SK-N-SH (cell line): Measurements from ENCODE around the gene DLX1. TPM values are rescaled to one million over a fixed set of nuclear protein-coding genes. Genes with fewer than 3 reads are reported as not detected.

Experiments
- CTCF ChIA-PET: fragments of 300-600, 350-600 bp; formaldehyde crosslinking; extraction: SDS; loops from one replicate; lab custom pipeline; 2021; lab: Yijun Ruan, JAX
- POLR2A ChIA-PET: fragments of 350-600 bp; sonication (Branson Sonifier 250); formaldehyde crosslinking; extraction: SDS; loops from one replicate; lab custom pipeline; 2020; ENCODE audit warnings: antibody characterized with exemption, inconsistent platforms; lab: Yijun Ruan, JAX
- DNase-seq: peaks from one replicate; pipeline ENCODE4 v3.0.0; 2012
- H2AFZ ChIP-seq: fragments of 200-600 bp; sonication (generic); 2 replicates; pipeline ENCODE4 v1.8.1; 2016; ENCODE audit warnings: antibody characterized with exemption, mild to moderate bottlenecking, low read depth
- H3F3A ChIP-seq: fragments of 200-600 bp; sonication (generic); replicated peaks from 2 replicates; pipeline ENCODE3; 2016; ENCODE audit warnings: antibody characterized with exemption, mild to moderate bottlenecking; ENCODE audit not compliant: insufficient read depth
- H3K27ac ChIP-seq, 2 experiments: fragments of 200-500 bp in 1 of 2; fragments of 200-600 bp in 1 of 2; sonication (Bioruptor generic) in 1 of 2; sonication (generic), shearing (Covaris generic) in 1 of 2; 2 replicates each; pipeline versions ENCODE4 v1.5.1 to v1.6.1; 2014 to 2016; ENCODE audit warnings: low read depth in 2 of 2, inconsistent platforms in 1 of 2, low read length in 1 of 2, mild to moderate bottlenecking in 1 of 2, mixed read lengths in 1 of 2
- H3K27me3 ChIP-seq: fragments of 200-600 bp; sonication (generic), shearing (Covaris generic); 2 replicates; pipeline ENCODE4 v1.6.1; 2016; ENCODE audit warnings: mixed run types; ENCODE audit not compliant: insufficient read depth
- H3K36me3 ChIP-seq, 2 experiments: fragments of 200-500 bp in 1 of 2; fragments of 200-600 bp in 1 of 2; sonication (Bioruptor generic) in 1 of 2; sonication (generic) in 1 of 2; replicated peaks in 1 of 2; 2 replicates each; pipeline versions ENCODE3 to v1.5.1; 2014 to 2016; ENCODE audit warnings: low read length in 1 of 2, mild to moderate bottlenecking in 1 of 2; ENCODE audit not compliant: insufficient read depth in 2 of 2, control insufficient read depth in 1 of 2
- H3K4me1 ChIP-seq, 2 experiments: fragments of 200-500 bp in 1 of 2; fragments of 200-600 bp in 1 of 2; sonication (Bioruptor generic) in 1 of 2; sonication (generic), shearing (Covaris generic) in 1 of 2; 2 replicates each; pipeline versions ENCODE4 v1.5.1 to v1.6.1; 2014 to 2016; ENCODE audit warnings: low read depth in 1 of 2, low read length in 1 of 2, mixed run types in 1 of 2; ENCODE audit not compliant: insufficient read depth in 2 of 2, control insufficient read depth in 1 of 2
- H3K4me2 ChIP-seq: fragments of 200-600 bp; sonication (generic), shearing (Covaris generic); 2 replicates; pipeline ENCODE4 v1.6.1; 2017; ENCODE audit warnings: mixed run types
- H3K4me3 ChIP-seq, 2 experiments: fragments of 200-500 bp in 1 of 2; fragments of 200-600 bp in 1 of 2; sonication (Bioruptor generic) in 1 of 2; sonication (generic), shearing (Covaris generic) in 1 of 2; 2 replicates each; pipeline versions ENCODE4 v1.5.1 to v1.8.1; 2014 to 2016; ENCODE audit warnings: low read depth in 2 of 2, inconsistent platforms in 1 of 2, low read length in 1 of 2, mild to moderate bottlenecking in 1 of 2, mixed read lengths in 1 of 2, moderate library complexity in 1 of 2
- H3K79me2 ChIP-seq: fragments of 200-600 bp; sonication (generic); 2 replicates; pipeline ENCODE4 v1.8.1; 2017; ENCODE audit warnings: mild to moderate bottlenecking; ENCODE audit not compliant: insufficient read depth
- H3K9ac ChIP-seq: fragments of 200-600 bp; sonication (generic); 2 replicates; pipeline ENCODE4 v1.6.1; 2017; ENCODE audit warnings: mixed run types
- H3K9me2 ChIP-seq: fragments of 200-600 bp; sonication (generic); 2 replicates; pipeline ENCODE4 v1.6.1; 2017; ENCODE audit warnings: mixed run types
- H3K9me3 ChIP-seq: fragments of 200-600 bp; sonication (generic); 2 replicates; pipeline ENCODE4 v1.6.1; 2017; ENCODE audit warnings: mixed run types, mild to moderate bottlenecking, moderate library complexity
- H4K20me1 ChIP-seq: fragments of 200-600 bp; sonication (generic); 2 replicates; pipeline ENCODE4 v1.6.1; 2017; ENCODE audit warnings: mild to moderate bottlenecking, mixed run types; ENCODE audit not compliant: insufficient read depth
- CHD2 ChIP-seq: fragments of 150-350 bp; IDR thresholded peaks from 2 replicates; pipeline ENCODE4 v1.6.1; 2018; ENCODE audit warnings: low read length; ENCODE audit not compliant: partially characterized antibody
- CTCF ChIP-seq: fragments of 200-600 bp; sonication (generic); IDR thresholded peaks from 2 replicates; pipeline ENCODE4 v1.6.1; 2017; ENCODE audit warnings: antibody characterized with exemption, mild to moderate bottlenecking, moderate library complexity
- EP300 ChIP-seq, 2 experiments: IDR thresholded peaks; 2 replicates each; pipeline versions ENCODE4 v1.4.0 to v1.6.1; 2012; ENCODE audit warnings: borderline replicate concordance in 1 of 2, low read depth in 1 of 2, low read length in 1 of 2
- EZH2phosphoT487 ChIP-seq: fragments of 200-600 bp; sonication (generic); IDR thresholded peaks from 2 replicates; pipeline ENCODE4 v1.6.1; 2017; ENCODE audit warnings: low read depth, mixed run types, mild to moderate bottlenecking, antibody characterized with exemption, moderate library complexity, borderline replicate concordance
- FOXJ3 ChIP-seq: sonication (generic); formaldehyde crosslinking; IDR thresholded peaks from 2 replicates; pipeline ENCODE4 v1.5.1; 2020; ENCODE audit warnings: mild to moderate bottlenecking, missing genetic modification reagents
- FOXM1 ChIP-seq: IDR thresholded peaks from 2 replicates; pipeline ENCODE4 v1.4.0; 2012; ENCODE audit warnings: low read depth, mild to moderate bottlenecking
- GABPA ChIP-seq: IDR thresholded peaks from 2 replicates; pipeline ENCODE4 v1.4.0; 2012; ENCODE audit warnings: low read depth, mild to moderate bottlenecking
- MAX ChIP-seq: IDR thresholded peaks from 2 replicates; pipeline ENCODE4 v1.4.0; 2012; ENCODE audit warnings: low read depth
- MXI1 ChIP-seq: IDR thresholded peaks from 2 replicates; pipeline ENCODE4 v1.6.1; 2012; ENCODE audit warnings: mild to moderate bottlenecking, low read depth, low read length, improper control_type of control experiment
- PBX3 ChIP-seq: IDR thresholded peaks from 2 replicates; pipeline ENCODE4; 2012
- POLR2AphosphoS5 ChIP-seq: IDR thresholded peaks from 2 replicates; pipeline ENCODE4 v1.6.1; 2012; ENCODE audit warnings: low read depth, low read length
- RCOR1 ChIP-seq: fragments of 150-350 bp; IDR thresholded peaks from 2 replicates; pipeline ENCODE4 v1.6.1; 2017; ENCODE audit warnings: antibody characterized with exemption, low read length
- RFX5 ChIP-seq: IDR thresholded peaks from 2 replicates; pipeline ENCODE4 v1.6.1; 2012; ENCODE audit warnings: mild to moderate bottlenecking, improper control_type of control experiment, low read length
- RXRA ChIP-seq: IDR thresholded peaks from 2 replicates; pipeline ENCODE4 v1.4.0; 2012; ENCODE audit warnings: low read depth, mild to moderate bottlenecking, borderline replicate concordance
- SIN3A ChIP-seq: IDR thresholded peaks from 2 replicates; pipeline ENCODE4 v1.6.1; 2012; ENCODE audit warnings: low read depth, mild to moderate bottlenecking, low read length, moderate library complexity, borderline replicate concordance
- TCF12 ChIP-seq: IDR thresholded peaks from 2 replicates; pipeline ENCODE4 v1.4.0; 2012
- USF1 ChIP-seq: IDR thresholded peaks from 2 replicates; pipeline ENCODE4 v1.4.0; 2012; ENCODE audit warnings: low read depth, borderline replicate concordance
- ZBTB33 ChIP-seq: IDR thresholded peaks from 2 replicates; pipeline ENCODE4 v1.4.0; 2012; ENCODE audit warnings: low read depth, borderline replicate concordance
- polyA plus RNA-seq, 3 experiments: library from polyadenylated mRNA; depleted of rRNA; stranded (reverse); fragments of >200 nt; gene quantifications; 2 replicates each; pipeline ENCODE4 v1.2.3, GENCODE V29; 2012

The DLX1 gene
- polyA plus RNA-seq, 1 of the 3 experiments (the other 2 are of a cell fraction), result 0.07 TPM

GRCh38 chr2:172129404-172129803 lies 44.1 kb downstream of the DLX1 start:
- Histone ChIP-seq H3K36me3 (no peaks in the 10 kb centered on the region), H3K79me2 (no peaks in the 10 kb centered on the region), H3K4me2 (no peak overlapping the region), H3K4me3 (no peak overlapping the region), H2AFZ (no peak overlapping the region), H3K27ac (no peak overlapping the region)
- DNase-seq, result no peak
- TF ChIP-seq CTCF (no peak), MAX (no peak), TCF12 (no peak), RXRA (no peak), GABPA (no peak), PBX3 (no peak), CHD2 (no peak), RFX5 (no peak), FOXM1 (no peak), POLR2AphosphoS5 (no peak), EP300 (IDR thresholded peaks at IDR 0.05; ENCODE audit: borderline replicate concordance in 1 of 2, low read depth in 1 of 2, low read length in 1 of 2) (no peak), SIN3A (no peak), ZBTB33 (no peak), MXI1 (no peak), FOXJ3 (CRISPR knock-in tag) (no peak), RCOR1 (no peak), EZH2phosphoT487 (no peak), USF1 (no peak)
- TF ChIP-seq, all 33 proteins: peak for 0
- Histone ChIP-seq H3K9me2 (no peaks in the 10 kb centered on the region), H4K20me1 (no peaks in the 10 kb centered on the region), H3K9me3 (peaks cover 7% of the 10 kb centered on the region), H3K4me1 (no peaks in the 10 kb centered on the region), H3K27me3 (no peaks in the 10 kb centered on the region), H3F3A (no peaks in the 10 kb centered on the region), H3K9ac (no peak overlapping the region)
- ChIA-PET CTCF (interaction anchor here (0.7 to 1.5 kb wide), 3 partner anchors 16 to 556 kb away, joined by 3 to 5 read pairs (median 3); no protein-coding TSS in a partner anchor), POLR2A (no interaction called here)
